HCT116 (cell line): ENCODE results near the gene PKP3. TPM values are rescaled to one million over a fixed set of nuclear protein-coding genes. Genes with fewer than 3 reads are reported as not detected.

ENCODE experiments used
- ATAC-seq: fragments of 200-7000 bp; cut with Tn5 transposase; 2 replicates; pipeline ENCODE4 v1.9.1; 2020; ENCODE audit warnings: mild to moderate bottlenecking, moderate library complexity
- BruUV-seq: library from RNA; stranded (reverse); fragments of 400-500 nt; replicated peaks from 2 replicates; lab custom pipeline; 2021; lab: Mats Ljungman, UMichigan
- CTCF ChIA-PET: fragments of 300-600 bp; sonication (Branson Sonifier 250); formaldehyde crosslinking; loops from one replicate; lab custom pipeline; 2021; ENCODE audit warnings: antibody characterized with exemption; lab: Charles Lee
- POLR2A ChIA-PET: fragments of 300-600, 350-600 bp; sonication (Branson Sonifier 250); formaldehyde crosslinking; loops from one replicate; lab custom pipeline; 2021; ENCODE audit warnings: antibody characterized with exemption; lab: Charles Lee
- RAD21 ChIA-PET, 2 experiments: fragments of 300-600 bp; sonication (Branson Sonifier 250); formaldehyde crosslinking; loops; one replicate each; lab custom pipeline; 2023; ENCODE audit warnings: low total read pairs in 2 of 2; ENCODE audit not compliant: uncharacterized antibody in 2 of 2, unreplicated experiment in 2 of 2, low non-redundant PET in 1 of 2; lab: Charles Lee
- DNase-seq: peaks from one replicate; pipeline ENCODE4 v3.0.0-alpha.2; 2010; ENCODE audit warnings: low read depth, low spot score
- H2AFZ ChIP-seq: fragments of 200-600 bp; shearing (Covaris generic), sonication (generic); 2 replicates; pipeline ENCODE4 v1.6.1; 2017; ENCODE audit warnings: low read depth, mixed run types, mixed read lengths, antibody characterized with exemption, low read length; ENCODE audit not compliant: poor library complexity, severe bottlenecking
- H3K27ac ChIP-seq: 2 replicates; pipeline ENCODE4 v1.5.1; 2012; ENCODE audit warnings: low read depth, low read length
- H3K27me3 ChIP-seq: fragments of 200-600 bp; sonication (generic); 2 replicates; pipeline ENCODE4 v1.6.1; 2016; ENCODE audit warnings: mixed run types, low read length, mixed read lengths; ENCODE audit not compliant: insufficient read depth
- H3K36me3 ChIP-seq, 2 experiments: fragments of 200-500 bp in 1 of 2; fragments of 200-600 bp in 1 of 2; sonication (Bioruptor generic) in 1 of 2; sonication (generic) in 1 of 2; 2 replicates each; pipeline versions ENCODE4 v1.5.1 to v1.6.1; 2014 to 2016; ENCODE audit warnings: low read length in 2 of 2, inconsistent platforms in 1 of 2, mixed read lengths in 1 of 2, mixed run types in 1 of 2; ENCODE audit not compliant: insufficient read depth in 2 of 2, control insufficient read depth in 1 of 2
- H3K4me1 ChIP-seq, 2 experiments: fragments of 200-600 bp in 1 of 2; sonication (generic) in 1 of 2; 2 replicates each; pipeline versions ENCODE4 v1.5.1 to v1.6.1; 2012 to 2017; ENCODE audit warnings: low read length in 2 of 2, inconsistent platforms in 1 of 2, mild to moderate bottlenecking in 1 of 2, mixed read lengths in 1 of 2, mixed run types in 1 of 2, moderate library complexity in 1 of 2; ENCODE audit not compliant: insufficient read depth in 2 of 2, control insufficient read depth in 1 of 2
- H3K4me2 ChIP-seq: fragments of 200-600 bp; sonication (generic); 2 replicates; pipeline ENCODE4 v1.6.1; 2017; ENCODE audit warnings: mixed run types, low read length, mixed read lengths
- H3K4me3 ChIP-seq, 2 experiments: fragments of 200-600 bp in 1 of 2; sonication (generic) in 1 of 2; replicated peaks in 1 of 2; 2 replicates each; pipeline ENCODE4 v1.5.1; 2011 to 2016; ENCODE audit warnings: low read length in 2 of 2, control low read depth in 1 of 2, low read depth in 1 of 2, mild to moderate bottlenecking in 1 of 2, mixed read lengths in 1 of 2, mixed run types in 1 of 2
- H3K79me2 ChIP-seq: fragments of 200-600 bp; sonication (generic); 2 replicates; pipeline ENCODE4 v1.6.1; 2017; ENCODE audit warnings: mild to moderate bottlenecking, mixed run types, low read length, moderate library complexity, mixed read lengths; ENCODE audit not compliant: insufficient read depth
- H3K9ac ChIP-seq: fragments of 200-600 bp; sonication (generic); 2 replicates; pipeline ENCODE4 v1.6.1; 2016; ENCODE audit warnings: low read length, mixed read lengths
- H3K9me2 ChIP-seq: fragments of 200-600 bp; sonication (generic), shearing (Covaris generic); 2 replicates; pipeline ENCODE4 v1.6.1; 2017; ENCODE audit warnings: mixed run types, mild to moderate bottlenecking, moderate library complexity; ENCODE audit not compliant: insufficient read depth
- H3K9me3 ChIP-seq, 2 experiments: fragments of 200-500 bp in 1 of 2; fragments of 200-600 bp in 1 of 2; sonication (Bioruptor generic) in 1 of 2; sonication (generic) in 1 of 2; 2 replicates each; pipeline ENCODE4 v1.6.1; 2014 to 2017; ENCODE audit warnings: low read length in 2 of 2, mixed read lengths in 2 of 2, inconsistent platforms in 1 of 2, low read depth in 1 of 2, mild to moderate bottlenecking in 1 of 2, mixed run types in 1 of 2, moderate library complexity in 1 of 2; ENCODE audit not compliant: control insufficient read depth in 1 of 2, insufficient read depth in 1 of 2
- H4K20me1 ChIP-seq: fragments of 200-600 bp; sonication (generic), shearing (Covaris generic); 2 replicates; pipeline ENCODE4 v1.6.1; 2017; ENCODE audit warnings: mixed run types, mild to moderate bottlenecking, moderate library complexity; ENCODE audit not compliant: insufficient read depth
- EZH2 ChIP-seq: fragments of 200-600 bp; sonication (generic); IDR thresholded peaks from 2 replicates; pipeline ENCODE4 v1.6.1; 2017; ENCODE audit warnings: antibody characterized with exemption, mixed run types
- EZH2phosphoT487 ChIP-seq: fragments of 200-600 bp; IDR thresholded peaks from 2 replicates; pipeline ENCODE4 v1.6.1; 2018; ENCODE audit warnings: antibody characterized with exemption, borderline replicate concordance
- MAX ChIP-seq: IDR thresholded peaks from 2 replicates; pipeline ENCODE4 v1.6.1; 2012
- SRF ChIP-seq: IDR thresholded peaks from 2 replicates; pipeline ENCODE4 v1.6.1; 2012; ENCODE audit warnings: low read depth
- YY1 ChIP-seq: IDR thresholded peaks from 2 replicates; pipeline ENCODE4 v1.6.1; 2011; ENCODE audit warnings: low read length, low read depth, moderate library complexity, mild to moderate bottlenecking; ENCODE audit not compliant: insufficient replicate concordance; ENCODE audit errors: extremely low read depth
- intact Hi-C: fragments of 100-400 bp; cut with micrococcal nuclease; formaldehyde crosslinking; loops from 2 replicates; pipeline ENCODE4 v1.10.0; 2022
- total RNA-seq: library from RNA; stranded (reverse); gene quantifications from one replicate; pipeline ENCODE4 v1.2.1, GENCODE V29; 2021; ENCODE audit not compliant: unreplicated experiment

The PKP3 gene
- total RNA-seq, 1 experiment from 2014 or later: 157 TPM

GRCh38 chr11:394858-395655, 1.0 kb downstream of the PKP3 start:
- Histone ChIP-seq H3K79me2 (peaks cover 37% of the 10 kb centered on the region), H3K4me2 (peak overlapping the region; percentile 99), H3K9me2 (no peaks in the 10 kb centered on the region), H2AFZ (no peak overlapping the region), H3K9ac (peak overlapping the region; percentile 88), H3K27me3 (no peaks in the 10 kb centered on the region), H3K36me3 (peaks cover 7 to 33% of the 10 kb centered on the region in 2 experiments; a peak in 3 of 4 replicates), H4K20me1 (no peaks in the 10 kb centered on the region)
- ATAC-seq: no peak
- DNase-seq: no peak
- RAD21 ChIA-PET: no interaction called here
- intact Hi-C loops: loop anchor here (1.0 to 10.0 kb wide), 3 partner anchors 53 to 112 kb away; partner anchors contain the start of genes IFITM2 and RNH1
- no peak for TF ChIP-seq SRF
- no peak for TF ChIP-seq EZH2phosphoT487
- TF ChIP-seq MAX: no peak
- TF ChIP-seq, all 23 proteins: peak for 0
- CTCF ChIA-PET: no interaction called here
- Histone ChIP-seq H3K9me3 (no peaks in the 10 kb centered on the region), H3K4me3 (peak overlapping the region; percentile 80 to 90), H3K27ac (peak overlapping the region; percentile 98), H3K4me1 (peaks cover 30 to 48% of the 10 kb centered on the region in 2 experiments)
- POLR2A ChIA-PET: no interaction called here
- BruUV-seq: TSS peak; percentile 73

- no peaks in the 10 kb centered on the region for H4K20me1 ChIP-seq
- peak overlapping the region in 1 of 2 experiments; percentile 80; a peak in 1 of 4 replicates for H3K4me3 ChIP-seq
- peaks cover 37% of the 10 kb centered on the region for H3K79me2 ChIP-seq
- no peaks in the 10 kb centered on the region for H3K27me3 ChIP-seq
- no TSS peak for BruUV-seq
- CTCF ChIA-PET: no interaction called here
- no peak for DNase-seq
- H3K9me3 ChIP-seq: no peaks in the 10 kb centered on the region
- H3K4me2 ChIP-seq: peak overlapping the region; percentile 99
- H3K36me3 ChIP-seq: peaks cover 7 to 36% of the 10 kb centered on the region in 2 experiments; a peak in 3 of 4 replicates
- RAD21 ChIA-PET: no interaction called here
- no peak overlapping the region for H2AFZ ChIP-seq
- H3K27ac ChIP-seq: peak overlapping the region; percentile 98; the same call in 1 of the 2 replicates
- no peak for TF ChIP-seq EZH2
- no peak for TF ChIP-seq YY1
- no peak for ATAC-seq
- peaks cover 29 to 45% of the 10 kb centered on the region in 2 experiments for H3K4me1 ChIP-seq
- POLR2A ChIA-PET: no interaction called here
- no peaks in the 10 kb centered on the region for H3K9me2 ChIP-seq
- intact Hi-C loops: loop anchor here (2.0 to 10.0 kb wide), 2 partner anchors 91 to 111 kb away; partner anchors contain the start of genes IFITM2 and RNH1
- H3K9ac ChIP-seq: 0 out of 2 replicates have a peak overlapping the region, but pooled peaks have one; percentile 88
Observed at GRCh38 chr11:395866-396265, 1.9 kb downstream of the PKP3 start.
